Measurements from ENCODE around the gene MRTFB. TPM values are rescaled to one million over a fixed set of nuclear protein-coding genes. Genes with fewer than 3 reads are reported as not detected.
A peak's percentile ranks its signal among the peaks of the same experiment; 100 is the strongest.

The MRTFB gene
- total and polyA plus RNA-seq, 2 of the 13 experiments (the other 11 are each of a cell fraction or from before 2014, with no cell fraction given) = 11.4 to 14.0 TPM

GRCh38 chr16:14071576-14072271 lies 605 bp downstream of the MRTFB start (continued):
- TF ChIP-seq ZBTB37 (CRISPR knock-in tag; IDR thresholded peaks at IDR 0.05) = no peak
- no peak for TF ChIP-seq ZNF484 (CRISPR knock-in tag; IDR thresholded peaks at IDR 0.05; ENCODE audit: borderline replicate concordance, low read depth)
- TF ChIP-seq HOXA5 (CRISPR knock-in tag; IDR thresholded peaks at IDR 0.05) = no peak
- no peak for TF ChIP-seq ZNF552 (CRISPR knock-in tag; IDR thresholded peaks at IDR 0.05; ENCODE audit: borderline replicate concordance)
- TF ChIP-seq ZNF746 (CRISPR knock-in tag; IDR thresholded peaks at IDR 0.05) = no peak
- no peak for TF ChIP-seq NFE2L2 (IDR thresholded peaks at IDR 0.05; ENCODE audit: low read length)
- no peak for TF ChIP-seq BATF2 (CRISPR knock-in tag; IDR thresholded peaks at IDR 0.05)
- TF ChIP-seq CENPT (CRISPR knock-in tag; IDR thresholded peaks at IDR 0.05; ENCODE audit: low read depth) = no peak
- peak; percentile 66; the same call in 1 of the 2 replicates for TF ChIP-seq ZNF512B (CRISPR knock-in tag; IDR thresholded peaks at IDR 0.05; ENCODE audit: borderline replicate concordance)
- TF ChIP-seq GMEB1 (CRISPR knock-in tag; IDR thresholded peaks at IDR 0.05; ENCODE audit: borderline replicate concordance) = no peak
- no peak for TF ChIP-seq ZBTB3 (CRISPR knock-in tag; IDR thresholded peaks at IDR 0.05; ENCODE audit: borderline replicate concordance, low read depth)
- TF ChIP-seq MTERF4 (CRISPR knock-in tag; IDR thresholded peaks at IDR 0.05) = no peak; the same call in 1 of the 2 replicates
- no peak; the same call in 1 of the 2 replicates for TF ChIP-seq ZNF784 (CRISPR knock-in tag; IDR thresholded peaks at IDR 0.05; ENCODE audit: borderline replicate concordance)
- no peak for TF ChIP-seq NFATC3 (CRISPR knock-in tag; IDR thresholded peaks at IDR 0.05)
- TF ChIP-seq MIER3 (CRISPR knock-in tag; IDR thresholded peaks at IDR 0.05; ENCODE audit: borderline replicate concordance) = peak; percentile 33; the same call in 1 of the 2 replicates
- TF ChIP-seq NFKB2 (CRISPR knock-in tag; IDR thresholded peaks at IDR 0.05; ENCODE audit: borderline replicate concordance) = 0 out of 2 replicates have a peak, but pooled peaks have one; percentile 22
- TF ChIP-seq ZNF382 (CRISPR knock-in tag; IDR thresholded peaks at IDR 0.05; ENCODE audit: borderline replicate concordance) = no peak
- TF ChIP-seq ZBTB1 (CRISPR knock-in tag; IDR thresholded peaks at IDR 0.05; ENCODE audit: borderline replicate concordance) = no peak
- TF ChIP-seq ZBTB20 (CRISPR knock-in tag; IDR thresholded peaks at IDR 0.05; ENCODE audit: borderline replicate concordance, low read depth) = no peak
- no peak for TF ChIP-seq NPAS2 (CRISPR knock-in tag; IDR thresholded peaks at IDR 0.05; ENCODE audit: borderline replicate concordance)

Measured in HepG2 (cell line).